Measurements from ENCODE around the gene RABAC1.
A peak's percentile ranks its signal among the peaks of the same experiment; 100 is the strongest.

RABAC1 gene

GRCh38 chr19:41988947-41989346, 29.8 kb upstream of the RABAC1 start:
- DNase-seq (ENCODE audit: low spot score) = no peak

DNA sequence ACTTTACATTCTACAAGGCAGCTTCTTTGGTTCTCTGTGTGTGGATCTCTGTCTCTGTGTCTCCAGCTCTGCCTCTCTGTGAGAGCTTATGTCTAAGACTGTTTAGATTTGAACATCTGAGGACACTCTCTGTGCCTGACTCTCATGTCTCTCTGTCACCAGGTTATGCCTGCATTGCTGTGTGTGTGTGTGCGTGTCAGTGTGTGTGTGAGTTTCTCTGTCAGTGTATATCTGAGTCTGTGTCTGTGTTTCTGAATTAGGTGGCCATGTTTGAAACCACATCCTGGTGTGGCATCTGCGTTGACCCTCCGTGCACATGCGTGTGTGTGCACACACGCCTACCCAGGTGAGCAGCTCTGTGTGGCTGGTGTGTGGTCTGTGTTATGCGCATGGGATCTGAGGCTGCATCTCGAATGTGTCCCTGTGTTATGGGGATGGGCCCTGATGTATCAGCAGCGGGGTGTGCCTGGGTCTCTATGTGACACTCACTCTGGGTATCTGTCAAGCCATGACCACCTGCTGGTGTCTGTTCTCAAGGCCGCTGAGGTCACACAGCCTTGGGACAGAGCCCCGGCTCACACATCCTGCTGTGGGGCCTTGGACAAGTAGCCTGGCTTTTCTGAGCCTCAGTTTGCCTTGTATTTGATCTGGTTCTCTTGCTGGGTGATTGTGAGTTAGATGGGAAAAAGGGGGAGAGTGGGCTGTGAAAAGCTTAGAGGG, 28.2 kb upstream of the RABAC1 start:
- no peak for DNase-seq (ENCODE audit: low spot score)

GRCh38 chr19:41984961-41985360, 25.8 kb upstream of the RABAC1 start:
- DNase-seq (ENCODE audit: low spot score) = no peak

- no peak for DNase-seq (ENCODE audit: low spot score)
Measured at GRCh38 chr19:41981724-41982123, 22.6 kb upstream of the RABAC1 start.

DNA sequence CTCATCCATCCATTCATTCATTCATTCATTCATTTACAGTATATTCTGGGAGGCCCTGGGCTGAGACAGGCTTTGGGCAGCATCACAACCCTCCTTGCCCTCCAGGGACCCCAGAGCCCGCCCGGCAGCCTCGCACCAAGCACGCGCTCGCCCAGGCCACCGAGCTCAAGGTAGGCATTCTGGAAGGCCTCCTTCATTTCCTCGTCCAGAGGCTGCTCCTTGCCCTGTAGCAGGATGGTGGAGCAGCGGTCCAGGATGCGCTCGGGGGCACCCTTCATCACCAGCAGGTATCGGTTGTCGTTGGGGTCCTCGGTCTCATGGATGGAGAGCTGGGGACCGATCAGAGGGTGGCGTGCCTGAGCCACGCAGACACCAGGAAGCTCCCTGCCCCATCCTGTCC, 19.3 kb upstream of the RABAC1 start:
- DNase-seq (ENCODE audit: low spot score) = no peak

GRCh38 chr19:41977916-41978315, 18.8 kb upstream of the RABAC1 start:
- DNase-seq (ENCODE audit: low spot score) = no peak

DNA sequence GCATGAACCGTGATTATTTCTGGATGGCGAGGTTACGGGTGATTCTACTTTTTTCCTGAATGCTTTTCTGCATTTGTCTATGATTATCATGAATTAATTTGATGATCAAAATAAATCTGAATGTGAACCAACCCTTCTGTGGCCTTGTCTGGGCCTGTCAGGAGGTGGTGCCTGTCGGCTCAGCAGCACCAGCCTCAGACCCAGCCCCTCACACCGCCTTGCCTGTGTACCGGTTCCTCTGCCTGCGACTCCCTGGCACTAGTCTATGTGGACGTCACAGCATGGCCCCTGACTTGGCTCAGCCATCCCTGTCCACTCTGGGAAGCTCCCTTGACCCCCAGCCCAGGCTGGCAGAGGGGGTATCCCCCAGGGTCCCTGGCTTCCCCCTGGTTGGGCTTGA, 15.5 kb upstream of the RABAC1 start:
- DNase-seq (ENCODE audit: low spot score) = no peak

GRCh38 chr19:41971363-41971762, 12.2 kb upstream of the RABAC1 start:
- DNase-seq (ENCODE audit: low spot score) = no peak

- no peak for DNase-seq (ENCODE audit: low spot score)
Measured at GRCh38 chr19:41969772-41970458, 10.8 kb upstream of the RABAC1 start.

GRCh38 chr19:41968751-41969595, 9.9 kb upstream of the RABAC1 start:
- no peak for DNase-seq (ENCODE audit: low spot score)

GRCh38 chr19:41967054-41967783, 8.1 kb upstream of the RABAC1 start:
- no peak for DNase-seq (ENCODE audit: low spot score)

DNA sequence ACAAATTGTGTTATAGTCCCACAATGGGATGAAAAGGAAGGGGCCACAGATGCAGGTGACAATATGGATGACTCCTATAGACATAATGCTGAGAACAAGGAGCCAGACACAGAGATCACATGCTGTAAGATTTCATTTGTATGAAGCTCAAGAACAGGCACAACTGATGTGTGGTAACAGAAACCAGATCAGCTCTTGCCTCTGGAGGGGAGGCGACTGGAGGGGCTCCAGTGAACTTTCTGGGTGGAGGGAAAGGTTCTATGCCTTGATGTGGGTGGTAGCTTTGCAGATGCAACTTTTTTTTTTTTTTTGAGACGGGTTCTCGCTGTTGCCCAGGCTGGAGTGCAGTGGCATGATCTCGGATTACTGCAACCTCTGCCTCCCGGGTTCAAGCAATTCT, 6.0 kb upstream of the RABAC1 start:
- no peak for DNase-seq (ENCODE audit: low spot score)

- DNase-seq (ENCODE audit: low spot score) = no peak
Measured at GRCh38 chr19:41960973-41961372, 1.9 kb upstream of the RABAC1 start.

GRCh38 chr19:41958367-41959055, 610 bp downstream of the RABAC1 start:
- DNase-seq (ENCODE audit: low spot score) = peak; percentile 87

DNA sequence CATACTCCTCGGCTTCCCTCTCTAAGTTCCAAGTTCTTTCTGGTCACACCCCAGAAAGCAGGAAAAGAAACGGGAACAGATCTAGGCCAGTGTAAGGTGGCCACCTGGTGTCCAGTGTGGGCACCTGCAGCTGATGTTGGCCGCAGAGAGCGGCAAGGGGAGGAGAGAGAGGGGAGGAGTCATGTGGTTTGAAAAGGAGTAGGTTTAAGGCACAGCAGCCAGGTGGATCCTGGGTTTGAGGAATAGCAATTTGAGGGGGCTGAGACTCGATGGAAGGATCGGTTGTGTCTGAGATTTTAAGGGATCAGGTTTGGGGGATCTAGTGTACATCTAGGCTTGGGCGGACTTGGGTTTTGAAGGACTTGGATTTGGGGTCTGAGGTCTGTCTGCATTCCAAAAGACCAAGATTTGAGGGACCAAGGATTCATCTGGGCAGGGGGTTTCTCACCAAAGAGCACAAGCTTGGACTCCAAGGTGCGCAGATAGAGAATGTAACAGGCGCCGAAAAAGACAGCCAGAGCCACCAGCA, 1.2 kb downstream of the RABAC1 start:
- DNase-seq (ENCODE audit: low spot score) = peak; percentile 95

DNA sequence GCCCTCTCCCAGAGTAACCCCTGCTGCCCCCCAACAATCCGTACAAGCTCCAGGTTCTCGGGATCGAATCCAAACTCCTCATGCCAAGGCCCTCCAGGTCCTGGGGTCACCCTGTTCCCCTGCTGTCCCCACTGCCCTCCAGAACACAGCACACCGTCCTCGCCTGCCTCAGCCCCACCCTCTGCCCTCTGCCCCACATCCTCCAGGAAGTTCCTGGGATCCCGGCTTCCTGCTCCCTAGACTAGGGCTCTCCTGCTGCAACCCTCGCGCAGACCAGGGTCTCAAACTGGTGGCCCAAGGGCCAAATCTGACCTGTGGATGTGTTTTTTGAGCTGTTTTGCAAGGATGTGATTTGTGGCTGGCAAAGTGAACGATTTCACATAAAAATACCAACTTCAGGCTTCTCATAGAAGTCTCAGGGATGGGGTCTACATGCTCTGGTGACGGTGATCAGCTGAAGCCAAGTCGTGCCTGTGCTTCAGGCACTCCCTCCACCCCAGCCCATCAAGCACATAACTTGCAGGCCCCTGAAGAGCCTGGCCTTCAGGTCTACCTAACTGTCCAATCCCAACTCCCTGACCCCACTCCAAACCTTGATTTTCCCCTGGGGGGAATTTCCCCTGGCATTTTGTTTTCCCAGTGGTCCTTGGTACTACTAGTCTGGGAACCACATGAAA, 1.8 kb downstream of the RABAC1 start:
- DNase-seq (ENCODE audit: low spot score) = no peak

DNA sequence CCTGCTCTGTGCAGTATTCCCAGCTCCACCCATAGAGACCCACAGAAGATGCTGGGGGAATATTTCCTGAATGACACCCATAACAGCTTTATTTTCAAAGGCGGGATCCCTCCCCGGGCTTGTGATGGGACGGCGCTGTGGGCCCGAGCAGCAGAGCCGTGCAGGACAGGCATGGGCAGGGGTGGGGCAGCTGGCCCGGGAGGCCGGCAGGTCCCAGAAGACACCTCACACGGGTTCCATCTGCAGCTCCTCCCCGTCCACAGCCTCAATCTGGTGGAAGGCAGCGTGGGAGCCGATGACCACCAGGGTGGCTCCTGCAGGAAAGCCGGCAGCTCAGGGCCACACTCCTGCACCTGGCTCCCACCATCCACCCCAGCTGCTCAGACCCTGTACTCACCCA, 2.5 kb downstream of the RABAC1 start:
- no peak for DNase-seq (ENCODE audit: low spot score)

DNA sequence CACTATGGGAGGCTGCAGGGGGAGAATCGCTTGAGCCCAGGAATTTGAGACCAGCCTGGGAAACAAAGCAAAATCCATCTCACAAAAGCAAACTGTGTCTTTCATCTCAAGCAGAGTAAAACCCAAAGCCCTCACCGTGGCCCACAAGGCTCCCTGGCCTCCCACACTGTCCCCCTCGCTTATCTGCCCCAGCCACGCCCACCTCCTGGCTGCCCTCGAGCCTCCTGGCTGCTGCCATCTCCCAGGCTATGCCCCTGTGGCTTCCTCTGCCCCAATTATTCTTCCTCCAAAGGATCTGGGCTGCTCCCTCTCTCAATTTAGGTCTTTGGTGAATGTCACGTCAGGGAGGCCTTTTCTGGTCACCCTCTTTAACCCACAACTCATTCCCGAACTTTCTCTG, 3.6 kb downstream of the RABAC1 start:
- DNase-seq (ENCODE audit: low spot score) = no peak

- peak; percentile 97 for DNase-seq (ENCODE audit: low spot score)
Measured at GRCh38 chr19:41951686-41952172, 7.4 kb downstream of the RABAC1 start.

DNA sequence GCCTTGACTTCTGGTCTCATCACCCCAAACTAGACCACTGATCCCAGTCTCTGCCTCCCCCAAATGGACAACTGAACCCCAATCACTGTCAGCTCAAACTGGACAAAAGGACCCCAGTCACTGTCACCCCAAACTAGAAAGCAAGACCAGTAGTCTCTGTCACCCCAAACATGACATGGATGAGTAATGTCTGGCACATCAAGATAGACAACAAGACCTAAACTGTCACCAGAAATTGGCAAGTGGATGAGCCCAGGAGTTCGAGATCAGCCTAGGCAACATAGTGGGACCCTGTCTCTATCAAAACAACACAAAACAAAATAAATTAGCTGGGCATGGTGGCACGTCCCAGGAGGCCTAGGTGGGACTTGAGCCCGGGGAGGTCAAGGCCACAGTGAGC, 12.0 kb downstream of the RABAC1 start:
- DNase-seq (ENCODE audit: low spot score) = no peak

Measured in HuH-7 (cell line).